ENCODE measurements around the gene C3orf20.

- no peak for TF ChIP-seq FOS (IDR thresholded peaks at IDR 0.05; ENCODE audit: low read depth, low read length)
- TF ChIP-seq, protein P1, sequence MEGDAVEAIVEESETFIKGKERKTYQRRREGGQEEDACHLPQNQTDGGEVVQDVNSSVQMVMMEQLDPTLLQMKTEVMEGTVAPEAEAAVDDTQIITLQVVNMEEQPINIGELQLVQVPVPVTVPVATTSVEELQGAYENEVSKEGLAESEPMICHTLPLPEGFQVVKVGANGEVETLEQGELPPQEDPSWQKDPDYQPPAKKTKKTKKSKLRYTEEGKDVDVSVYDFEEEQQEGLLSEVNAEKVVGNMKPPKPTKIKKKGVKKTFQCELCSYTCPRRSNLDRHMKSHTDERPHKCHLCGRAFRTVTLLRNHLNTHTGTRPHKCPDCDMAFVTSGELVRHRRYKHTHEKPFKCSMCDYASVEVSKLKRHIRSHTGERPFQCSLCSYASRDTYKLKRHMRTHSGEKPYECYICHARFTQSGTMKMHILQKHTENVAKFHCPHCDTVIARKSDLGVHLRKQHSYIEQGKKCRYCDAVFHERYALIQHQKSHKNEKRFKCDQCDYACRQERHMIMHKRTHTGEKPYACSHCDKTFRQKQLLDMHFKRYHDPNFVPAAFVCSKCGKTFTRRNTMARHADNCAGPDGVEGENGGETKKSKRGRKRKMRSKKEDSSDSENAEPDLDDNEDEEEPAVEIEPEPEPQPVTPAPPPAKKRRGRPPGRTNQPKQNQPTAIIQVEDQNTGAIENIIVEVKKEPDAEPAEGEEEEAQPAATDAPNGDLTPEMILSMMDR (conservative IDR thresholded peaks at IDR 0.05; ENCODE audit: low read depth, low read length) = no peak
These were observed 84.0 kb downstream of the C3orf20 start for GRCh38 chr3:14758959-14759358.
